Left colon (tissue), 2 donors: Measurements from ENCODE around the gene SCARF2. TPM values are rescaled to one million over a fixed set of nuclear protein-coding genes. Genes with fewer than 3 reads are reported as not detected.
"Not testable (repeated sequence)": the region's sequence is repeated elsewhere in the genome, so short reads cannot be mapped to it uniquely, and the experiment has no call there.

Experiments
- ATAC-seq: fragments of 200-7000 bp; cut with Tn5 transposase; one replicate; pipeline ENCODE4 v1.9.1; 2020; ENCODE audit warnings: mild to moderate bottlenecking, moderate library complexity
- DNase-seq, 2 donors: peaks; one replicate each; pipeline ENCODE4 v3.0.0-alpha.2; 2020
- intact Hi-C, 2 donors: fragments of 100-400 bp; cut with DNase I in 1 of 2; cut with micrococcal nuclease in 1 of 2; formaldehyde crosslinking; loops; one replicate each; pipeline versions ENCODE4 v1.11.2 to v1.14.0; 2022; cut with DNase I, micrococcal nuclease
- total RNA-seq, 2 donors: library from RNA; stranded (reverse); fragmentation: NEBNext Ultra II Directional; extraction: Animal tissue kit (Norgen Biotek cat#: 25700); gene quantifications; one replicate each; pipeline ENCODE4 v1.2.1, GENCODE V29; 2021
- donor health status: DM: no; HTN: no; CAD: no.
- donor health status: DM: yes; HTN: yes; CAD: no.

SCARF2 gene
- total RNA-seq, 2 donors from 2014 or later: 1.8 to 3.2 TPM

DNA sequence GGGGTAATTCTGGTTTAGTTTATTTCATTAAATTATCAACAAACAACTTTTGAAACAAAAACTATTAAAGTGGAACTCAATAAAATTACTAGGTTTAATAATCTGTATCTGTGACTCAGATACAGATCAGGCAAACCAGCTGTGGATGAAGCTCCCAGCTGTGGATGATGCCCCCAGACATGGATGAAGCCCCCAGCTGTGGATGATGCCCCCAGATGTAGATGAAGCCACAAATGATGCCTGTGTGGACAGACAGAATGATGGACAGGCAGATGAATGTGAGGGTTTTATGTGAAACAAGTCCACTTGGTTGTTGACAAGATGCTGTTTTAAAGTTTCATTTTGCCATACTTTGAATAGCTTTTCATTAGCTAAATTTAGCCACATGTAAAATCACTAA is 49.4 kb downstream of the SCARF2 start:
- DNase-seq (no peak), ATAC-seq (no peak)
- intact Hi-C loops: no loop called here

DNA sequence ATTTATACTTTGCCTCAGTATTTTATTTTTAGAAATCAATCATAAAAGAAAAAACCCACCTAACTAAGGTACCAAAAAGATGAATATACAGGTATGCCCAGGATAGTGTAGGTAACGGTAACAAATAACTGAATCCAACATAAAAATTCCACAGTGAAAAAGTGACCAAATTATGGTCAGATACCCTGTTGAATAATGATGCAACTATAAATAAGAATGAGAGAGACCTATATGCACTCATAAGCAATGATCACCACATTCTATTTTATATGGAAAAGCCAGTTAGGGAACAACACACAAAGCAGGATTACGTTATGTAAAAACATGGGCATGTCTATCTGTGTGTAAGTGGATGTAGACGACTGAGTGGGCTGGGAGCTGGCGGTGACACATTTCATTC is 50.7 kb downstream of the SCARF2 start:
- no peak for ATAC-seq
- DNase-seq: no peak
- intact Hi-C loops: no loop called here

GRCh38 chr22:20386336-20386735 is 51.3 kb downstream of the SCARF2 start:
- no peak for ATAC-seq
- intact Hi-C loops: no loop called here
- no peak for DNase-seq

GRCh38 chr22:20384865-20385264 is 52.8 kb downstream of the SCARF2 start:
- intact Hi-C loops: no loop called here
- ATAC-seq (no peak), DNase-seq (no peak)

GRCh38 chr22:20384171-20384570 is 53.5 kb downstream of the SCARF2 start:
- intact Hi-C loops: no loop called here
- DNase-seq: no peak
- no peak for ATAC-seq

- DNase-seq (no peak), ATAC-seq (no peak)
- intact Hi-C loops: no loop called here
Observed at GRCh38 chr22:20383538-20383937, 54.1 kb downstream of the SCARF2 start.

GRCh38 chr22:20380486-20380885 is 57.1 kb downstream of the SCARF2 start:
- ATAC-seq (no peak), DNase-seq (no peak)
- intact Hi-C loops: no loop called here

GRCh38 chr22:20378684-20379083 is 58.9 kb downstream of the SCARF2 start:
- DNase-seq, ATAC-seq, intact Hi-C loops: not testable (repeated sequence)

GRCh38 chr22:20378110-20378509 is 59.5 kb downstream of the SCARF2 start:
- no peak for DNase-seq
- intact Hi-C loops: no loop called here

GRCh38 chr22:20376983-20377382 is 60.6 kb downstream of the SCARF2 start:
- intact Hi-C loops, DNase-seq, ATAC-seq: not testable (repeated sequence)

More at GRCh38 chr22:20378110-20378509, 59.5 kb downstream of the SCARF2 start:
- ATAC-seq: no peak

DNA sequence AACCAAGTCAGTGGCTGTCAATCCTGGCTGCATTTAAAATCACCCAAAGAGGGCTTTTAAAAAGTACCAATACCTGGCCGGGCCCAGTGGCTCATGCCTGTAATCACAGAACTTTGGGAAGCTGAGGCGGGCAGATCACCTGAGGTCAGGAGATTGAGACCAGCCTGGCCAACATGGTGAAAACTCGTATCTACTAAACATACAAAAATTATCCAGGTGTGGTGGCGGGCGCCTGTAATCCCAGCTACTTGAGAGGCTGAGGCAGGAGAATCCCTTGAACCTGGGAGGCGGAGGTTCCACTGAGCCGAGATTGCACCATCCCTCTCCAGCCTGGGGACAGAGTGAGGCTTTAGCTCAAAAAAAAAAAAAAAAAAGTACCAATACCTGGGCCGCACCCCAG is 61.3 kb downstream of the SCARF2 start:
- DNase-seq, ATAC-seq, intact Hi-C loops: not testable (repeated sequence)

Other genes starting within 250 kb of the SCARF2 start
- 1 to 10 TPM; 4.0 to 6.5 TPM for gene RTN4R, start 169.5 kb downstream of the SCARF2 start, total RNA-seq
- 10 to 100 TPM; 25.7 to 26.1 TPM for gene DGCR6L, start 117.8 kb downstream of the SCARF2 start, total RNA-seq
- gene ZNF74, start 43.7 kb downstream of the SCARF2 start, total RNA-seq: 1 to 10 TPM; 5.5 to 7.2 TPM
- 10 to 100 TPM; 12.3 to 14.2 TPM for gene KLHL22, start 58.0 kb upstream of the SCARF2 start, total RNA-seq
- gene MED15, start 69.8 kb upstream of the SCARF2 start, total RNA-seq: 10 to 100 TPM; 85.3 to 91.2 TPM